CMK (cell line): ENCODE data around the gene SRP68.
A peak's percentile ranks its signal among the peaks of the same experiment; 100 is the strongest.
"Not testable (repeated sequence)": the region's sequence is repeated elsewhere in the genome, so short reads cannot be mapped to it uniquely, and the experiment has no call there.

Experiments used
- DNase-seq: peaks from one replicate; pipeline ENCODE4 v3.0.0-alpha.2; 2010; ENCODE audit warnings: low read depth

SRP68 gene

DNA sequence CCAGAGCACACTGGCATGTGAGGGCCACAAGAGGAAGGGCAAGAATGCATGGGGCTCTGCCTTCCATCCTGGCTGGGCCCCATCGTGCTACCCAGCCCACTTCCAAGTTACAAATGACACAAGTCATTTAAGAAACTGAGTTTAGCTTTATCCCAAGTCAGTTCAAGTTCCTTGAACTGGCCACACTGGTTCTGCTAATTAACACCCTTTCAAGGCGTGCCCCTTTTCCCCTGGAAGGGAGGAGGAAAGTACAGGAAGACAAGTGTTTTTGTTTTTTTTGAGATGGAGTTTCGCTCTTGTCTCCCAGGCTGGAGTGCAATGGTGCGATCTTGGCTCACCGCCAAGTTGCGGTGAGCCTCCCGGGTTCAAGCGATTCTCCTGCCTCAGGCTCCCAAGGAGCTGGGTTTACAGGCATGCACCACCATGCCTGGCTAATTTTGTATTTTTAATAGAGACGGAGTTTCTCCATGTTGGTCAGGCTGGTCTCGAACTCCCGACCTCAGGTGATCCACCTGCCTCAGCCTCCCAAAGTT is 27.8 kb downstream of the SRP68 start:
- DNase-seq: not testable (repeated sequence)

DNA sequence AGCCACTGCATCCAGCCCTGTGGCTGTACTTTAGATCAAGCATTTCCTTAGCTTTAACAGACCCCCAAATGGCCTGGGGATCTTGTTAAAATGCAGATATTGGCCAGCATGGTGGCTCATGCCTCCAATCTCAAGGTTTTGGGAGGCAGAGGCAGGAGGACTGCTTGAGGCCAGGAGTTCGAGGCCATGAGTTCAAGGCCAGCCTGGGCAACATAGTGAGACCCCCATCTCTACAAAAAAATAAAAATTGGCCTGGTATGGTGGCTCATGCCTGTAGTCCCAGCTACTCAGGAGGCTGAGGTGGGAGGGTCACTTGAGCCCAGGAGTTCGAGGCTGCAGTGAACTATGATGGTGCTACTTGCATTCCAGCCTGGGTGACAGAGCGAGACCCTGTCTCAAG is 29.4 kb downstream of the SRP68 start:
- not testable (repeated sequence) for DNase-seq

DNA sequence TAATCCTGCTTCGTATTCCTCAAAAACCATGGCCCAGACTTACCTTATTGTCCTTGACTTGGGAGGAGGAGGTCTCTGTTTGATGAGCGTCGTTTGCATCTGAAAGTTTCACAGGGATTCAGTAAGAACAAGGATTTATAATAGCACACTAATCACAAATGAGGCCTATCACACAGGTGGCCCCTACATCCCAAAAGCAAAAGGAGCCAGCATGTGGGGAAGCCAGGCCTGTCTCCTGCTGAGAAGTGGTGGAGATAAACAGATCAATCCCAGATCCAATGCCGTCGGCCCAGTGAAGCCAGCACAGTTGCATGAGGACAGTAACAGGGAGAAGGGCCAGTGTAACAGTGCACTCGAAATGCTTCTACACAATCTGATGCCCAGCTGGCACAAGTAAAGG is 31.9 kb downstream of the SRP68 start:
- DNase-seq: no peak

DNA sequence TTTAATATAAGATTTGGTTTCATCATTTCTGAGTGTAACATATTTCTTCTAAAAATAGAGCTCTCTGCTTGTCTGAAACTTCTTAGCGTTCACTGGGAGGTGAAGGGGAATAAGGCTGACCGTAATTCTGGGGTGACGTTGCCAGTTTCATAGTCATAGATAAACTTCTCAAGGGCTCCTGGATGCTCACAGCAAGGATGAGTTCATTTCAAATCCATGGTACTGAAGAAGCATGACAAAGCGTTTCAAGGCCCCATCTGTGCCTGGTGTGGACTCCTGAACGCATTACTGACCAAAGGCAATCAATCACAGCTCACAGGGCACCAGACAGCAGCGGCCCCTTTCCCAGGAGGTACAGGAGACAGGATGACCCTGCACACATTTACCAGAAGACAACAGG is 33.2 kb downstream of the SRP68 start:
- no peak for DNase-seq

DNA sequence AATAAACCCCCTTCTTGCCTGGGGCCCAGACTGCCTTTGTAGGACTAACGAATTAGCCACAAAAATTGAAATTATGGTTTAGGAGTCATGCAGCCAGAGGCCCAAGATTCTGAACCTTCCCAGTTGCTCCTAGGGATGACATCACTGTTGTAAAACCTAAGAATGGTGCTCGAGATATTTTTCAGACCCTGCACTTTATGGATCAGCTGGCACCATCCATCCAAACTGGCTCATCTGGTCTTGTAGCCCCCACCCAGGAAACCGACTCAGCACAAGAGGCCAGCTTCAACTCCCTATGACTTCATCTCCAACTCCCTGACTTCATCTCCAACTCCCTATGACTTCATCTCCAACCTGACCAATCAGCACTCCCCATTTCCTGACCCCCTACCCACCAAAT is 34.3 kb downstream of the SRP68 start:
- DNase-seq: no peak

DNA sequence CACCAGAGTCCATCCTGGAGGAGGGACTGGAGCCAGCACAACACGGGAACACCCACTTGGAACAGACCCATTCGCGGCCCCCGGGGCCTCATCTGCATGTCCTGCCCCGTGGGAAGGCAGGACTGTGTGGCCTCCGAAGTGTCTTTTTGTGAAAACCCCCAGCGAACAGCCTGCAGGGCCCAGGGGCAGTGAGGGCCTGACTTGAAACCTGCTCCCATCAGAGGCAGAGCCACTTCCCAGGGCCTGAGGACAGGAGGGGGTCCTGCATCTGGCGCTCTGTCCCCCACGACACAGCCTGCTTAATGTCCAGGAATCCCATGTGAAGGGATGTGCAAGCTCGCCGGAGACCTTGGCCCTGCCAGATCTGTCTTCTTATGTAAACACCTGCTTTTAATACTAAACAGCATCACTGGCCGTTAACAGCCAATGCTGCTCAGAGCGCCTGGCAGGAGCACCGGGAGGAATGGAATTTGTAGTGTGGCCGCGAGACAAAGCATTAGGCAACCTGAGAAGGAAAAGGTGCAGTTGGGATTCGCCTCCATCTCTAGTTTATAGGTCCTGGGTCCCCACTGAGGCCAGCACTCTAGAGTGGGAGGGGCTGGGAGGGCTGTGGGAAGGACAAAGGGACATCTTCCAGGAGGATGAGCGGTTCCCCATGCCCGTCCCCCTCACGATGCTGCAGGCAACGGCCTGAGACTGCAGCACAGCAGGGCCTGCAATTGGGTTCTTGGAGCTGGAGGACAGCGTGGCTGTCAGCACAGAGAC is 35.6 kb downstream of the SRP68 start:
- DNase-seq: no peak

DNA sequence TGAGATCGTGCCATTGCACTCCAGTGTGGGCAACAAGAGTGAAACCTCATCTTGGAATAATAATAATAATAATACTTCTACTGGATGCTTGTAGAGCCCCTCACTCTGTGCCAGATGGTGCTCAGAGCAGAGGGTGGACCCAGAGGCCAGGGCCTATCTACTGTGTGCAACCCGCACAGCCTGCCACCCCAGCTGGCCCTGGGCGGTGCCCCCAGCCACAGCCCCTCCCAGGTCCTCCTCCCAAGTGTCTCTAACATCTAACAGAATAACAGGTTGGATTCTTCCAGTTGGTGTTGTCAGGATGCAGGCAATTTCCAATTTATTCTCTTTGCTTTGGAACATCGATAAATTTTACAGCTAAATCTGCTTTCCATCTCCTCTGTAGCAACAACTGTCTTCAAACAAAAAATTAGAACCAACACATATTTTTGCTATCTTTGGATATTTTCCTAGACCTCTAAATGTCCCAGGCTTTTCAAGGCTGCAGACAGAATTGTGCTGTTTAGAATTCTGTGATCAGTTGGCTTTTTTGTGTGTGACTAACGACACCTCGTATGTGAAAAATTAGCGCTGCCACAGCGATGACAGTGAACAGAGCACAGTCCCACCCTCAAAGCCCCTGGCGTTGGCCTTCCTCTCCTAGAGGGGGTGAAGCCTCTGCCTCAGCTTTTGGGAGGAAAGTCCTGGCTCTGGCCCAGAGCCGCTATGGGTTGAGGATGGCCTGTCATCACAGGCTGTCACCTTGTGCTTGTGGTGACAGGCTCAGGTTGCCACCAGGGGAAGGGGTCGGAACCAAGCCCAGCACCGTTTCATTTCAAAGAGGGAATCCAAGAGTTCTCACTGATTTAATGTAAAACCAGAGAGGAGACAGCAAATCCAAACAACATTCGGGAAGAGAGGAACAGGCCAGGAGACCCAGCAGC is 37.6 kb downstream of the SRP68 start:
- no peak for DNase-seq

DNA sequence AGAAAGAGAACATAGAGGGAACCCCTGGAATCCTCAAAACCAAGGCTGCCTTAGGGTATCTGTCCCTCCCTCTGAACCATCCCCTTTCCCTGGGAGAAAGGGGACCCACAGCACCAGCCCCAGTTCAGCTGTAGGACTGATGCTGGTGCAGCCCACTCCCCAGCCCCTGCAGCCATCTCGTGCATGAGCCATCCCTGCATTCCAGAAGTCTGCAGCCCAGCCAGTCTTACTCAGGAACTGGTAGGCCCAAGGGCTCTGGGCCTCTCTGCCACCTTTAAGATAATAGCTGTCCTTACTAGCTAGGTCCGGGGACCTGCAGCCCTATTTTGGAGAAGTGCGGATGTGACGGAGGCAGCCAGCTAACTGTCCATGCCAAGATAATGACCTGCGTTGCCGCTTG is 39.2 kb downstream of the SRP68 start:
- DNase-seq: no peak

DNA sequence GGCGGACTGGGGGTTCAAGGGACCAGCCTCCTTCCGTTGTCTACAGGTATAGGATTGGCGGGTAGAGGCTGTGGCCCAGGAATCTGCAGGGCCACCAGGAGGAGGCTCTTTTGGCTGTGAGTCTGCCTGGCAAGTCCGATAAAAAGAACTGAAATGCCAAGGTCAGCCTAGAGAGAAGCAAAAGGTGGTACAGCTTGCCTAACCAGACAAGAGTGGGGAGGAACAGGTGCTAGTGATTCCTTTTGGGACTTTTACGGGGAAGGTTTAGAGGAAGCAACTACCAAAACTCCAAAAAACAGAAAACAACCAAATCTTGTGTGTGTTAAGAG is 39.6 kb downstream of the SRP68 start:
- DNase-seq: no peak

DNA sequence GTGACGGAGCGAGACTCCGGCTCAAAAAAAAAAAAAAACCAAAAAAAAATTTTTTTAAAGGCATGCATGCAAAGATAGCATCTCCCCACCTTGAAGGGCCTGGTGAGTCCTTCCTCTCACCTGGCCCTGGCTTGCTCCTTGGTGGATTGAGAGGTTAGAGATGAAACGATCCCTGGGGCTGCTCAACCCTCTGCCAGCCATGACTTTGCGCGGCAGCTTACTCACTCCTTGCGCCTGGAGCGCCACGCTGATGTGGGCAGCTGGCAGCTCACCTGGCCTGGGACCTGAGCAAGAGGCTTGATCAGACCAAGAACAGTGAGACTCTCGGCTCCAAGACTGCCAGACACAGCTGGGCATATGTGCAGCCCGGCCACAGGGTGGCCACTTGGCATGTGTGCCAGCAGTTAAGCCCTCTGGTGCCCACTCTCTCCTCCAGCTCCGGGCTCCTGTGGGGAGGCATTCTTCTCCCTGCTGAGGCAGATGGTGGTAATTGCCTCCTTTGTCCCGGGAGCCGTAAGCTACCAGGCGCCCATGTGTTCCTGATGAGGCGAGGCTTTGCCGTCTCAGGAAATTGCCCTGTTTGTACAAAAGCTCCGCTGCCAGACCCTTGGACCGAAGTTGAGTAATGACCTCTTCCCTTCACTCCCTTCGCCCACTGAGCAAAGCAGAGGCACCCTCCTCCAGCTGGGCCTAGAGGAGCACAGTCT is 40.1 kb downstream of the SRP68 start:
- no peak for DNase-seq

DNA sequence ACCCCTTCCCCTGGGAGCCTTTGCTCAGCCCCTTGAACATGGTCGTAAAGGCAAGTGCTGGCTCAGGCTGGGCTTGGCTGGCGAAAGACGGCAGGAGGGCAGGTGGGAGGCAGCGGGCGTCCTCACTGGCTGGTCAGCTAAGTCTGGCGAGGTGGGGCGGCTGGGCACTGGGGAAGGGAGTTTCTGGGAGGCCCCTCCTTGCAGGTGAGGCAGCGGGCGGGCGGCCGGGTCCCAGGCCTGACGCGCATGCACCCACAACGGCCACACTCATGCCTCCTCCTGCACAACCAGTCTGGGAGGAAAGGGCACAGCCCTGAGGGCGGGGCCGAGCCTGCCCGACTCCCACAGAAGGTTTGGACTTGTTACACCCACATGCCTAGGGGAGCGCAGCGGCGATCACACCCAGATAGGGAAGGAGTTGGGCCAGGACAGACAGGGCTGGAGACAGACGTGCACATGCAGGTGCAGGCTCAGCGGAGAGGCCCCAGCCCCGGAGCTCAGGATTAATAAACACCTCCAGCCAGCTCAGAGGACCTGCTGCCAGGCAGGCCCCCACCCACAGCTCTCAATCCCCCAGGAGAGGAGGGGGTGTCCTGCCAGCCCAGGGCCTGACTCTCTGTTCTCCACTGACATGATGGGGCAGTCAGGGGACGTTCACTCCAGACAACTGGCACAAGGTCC is 45.0 kb downstream of the SRP68 start, which contains the start of gene EVPL:
Gene EVPL (minus strand): TSS at position 148 of the 681 bp plus-strand sequence. CDS start 108 bp downstream, at position 40.
- DNase-seq: peak; percentile 41

DNA sequence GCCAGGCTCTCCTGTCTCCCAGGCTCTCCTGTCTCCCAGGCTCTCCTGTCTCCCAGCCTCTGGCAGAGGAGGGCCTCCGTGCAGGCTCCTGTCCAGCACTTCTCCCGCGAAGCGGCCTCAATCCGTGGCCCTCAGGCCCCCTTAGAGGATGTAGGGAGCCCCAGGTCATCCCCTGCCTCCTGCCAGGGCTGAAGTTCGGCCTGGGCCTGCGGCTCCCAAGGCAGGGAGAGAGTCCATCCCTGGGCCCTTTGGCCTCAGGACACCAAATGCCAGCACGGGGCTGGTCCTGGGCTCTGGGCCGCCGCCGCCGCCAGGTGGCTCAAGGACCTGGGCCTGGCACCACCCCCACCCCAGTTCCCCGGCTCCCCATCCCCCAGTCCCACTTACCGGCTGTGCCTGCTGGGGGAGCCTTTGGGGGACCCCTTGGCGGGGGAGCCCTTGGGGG is 45.6 kb downstream of the SRP68 start:
- DNase-seq: no peak

DNA sequence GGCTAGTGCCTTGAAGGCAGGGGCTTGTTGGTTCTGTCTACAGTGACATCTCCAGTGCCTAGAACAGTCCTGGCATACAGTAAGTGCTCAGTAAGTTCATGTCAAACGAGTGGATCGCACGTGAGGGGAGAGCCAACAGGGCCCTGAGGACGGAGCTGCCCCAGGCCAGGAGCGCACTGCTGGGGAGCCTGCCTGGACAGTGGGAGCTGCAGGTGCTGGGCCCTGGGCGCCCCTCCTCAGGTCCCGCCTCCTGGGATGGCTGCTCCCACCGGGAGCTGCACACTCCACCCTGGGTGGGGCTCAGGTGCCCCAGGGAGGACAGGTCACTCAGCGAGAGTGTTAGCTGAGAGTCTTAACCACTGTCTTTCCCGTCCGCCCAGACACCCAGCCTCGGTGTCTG is 47.0 kb downstream of the SRP68 start:
- no peak for DNase-seq

DNA sequence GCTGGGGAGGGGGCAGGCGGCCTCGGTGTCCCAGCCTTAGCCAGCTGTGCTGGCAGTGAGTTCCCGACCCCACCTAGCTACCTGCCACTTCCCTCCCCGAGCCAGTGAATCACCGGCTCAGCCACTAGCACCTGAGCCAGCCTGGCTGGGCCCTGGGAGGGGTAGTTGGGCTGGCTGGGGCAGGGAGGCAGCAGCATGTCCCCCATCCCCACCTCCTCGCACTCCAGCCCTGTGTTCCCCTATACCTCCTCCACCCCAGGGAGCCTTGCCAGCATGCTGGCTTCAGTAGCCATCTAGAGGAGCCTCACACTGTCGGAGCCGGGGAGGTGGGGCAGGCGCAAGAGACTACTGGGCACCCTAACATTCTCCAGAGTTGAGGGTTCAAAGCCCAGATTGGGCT is 48.0 kb downstream of the SRP68 start:
- no peak for DNase-seq

DNA sequence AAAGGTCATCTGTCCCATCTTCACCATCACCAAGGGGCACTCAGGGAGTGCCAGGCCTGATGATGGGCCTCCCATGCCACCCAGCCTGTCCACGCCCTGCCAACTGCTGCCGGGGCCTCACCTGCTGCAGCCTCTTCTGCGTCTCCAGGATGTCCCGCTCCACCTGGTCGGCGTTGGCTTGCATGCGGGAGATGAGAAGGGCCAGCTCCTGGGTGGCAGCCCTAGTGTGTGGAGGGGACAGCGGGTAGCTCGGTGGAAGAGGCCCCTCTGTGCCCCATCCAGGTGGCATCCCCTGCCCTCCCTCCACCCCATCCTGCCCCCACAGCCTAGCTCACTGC is 48.4 kb downstream of the SRP68 start:
- no peak for DNase-seq

DNA sequence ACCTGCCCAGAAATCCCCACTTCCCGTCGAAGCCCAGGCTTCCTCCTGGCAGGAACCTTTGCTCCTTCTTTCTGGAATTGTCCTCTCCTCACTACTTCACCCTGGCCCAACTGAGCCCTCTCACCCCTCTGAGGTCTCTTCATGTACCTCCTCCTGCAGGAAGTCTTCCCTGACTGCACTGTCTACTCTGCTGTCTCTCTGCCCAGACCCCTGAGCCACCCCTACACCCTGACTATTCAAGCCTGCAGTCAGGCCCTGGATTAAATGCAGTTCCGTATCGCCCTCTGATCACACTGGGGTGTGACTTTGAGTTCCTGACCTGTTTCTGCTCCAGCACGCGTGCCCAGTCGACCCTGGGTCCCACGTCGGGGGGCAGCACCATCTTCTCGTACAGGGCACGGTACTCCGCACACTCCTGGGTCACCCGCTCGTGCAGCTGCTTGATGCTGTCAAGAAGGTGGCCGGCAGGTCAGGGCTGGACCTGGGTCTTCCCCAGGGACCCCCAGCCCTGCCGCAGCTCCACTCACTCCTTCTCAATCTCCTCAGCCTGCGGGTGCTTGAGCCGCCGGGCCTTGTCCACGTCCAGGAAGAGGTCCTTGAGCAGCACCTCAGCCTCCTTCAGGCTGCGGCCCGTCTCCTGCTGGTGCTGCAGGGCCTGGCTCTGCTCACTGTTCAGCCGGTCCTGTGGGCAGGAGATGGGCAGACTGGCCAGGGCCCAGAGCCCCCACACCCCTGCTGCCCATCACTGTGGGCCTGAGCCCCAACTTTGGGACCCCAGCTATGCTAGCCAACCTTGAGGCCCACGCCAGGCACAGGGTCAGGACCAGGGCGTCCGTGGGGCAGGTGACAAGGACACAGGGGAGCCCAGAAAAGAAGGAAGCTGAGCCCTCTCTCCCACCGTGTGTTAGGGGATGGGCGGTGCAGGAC is 49.1 kb downstream of the SRP68 start:
- DNase-seq: no peak

DNA sequence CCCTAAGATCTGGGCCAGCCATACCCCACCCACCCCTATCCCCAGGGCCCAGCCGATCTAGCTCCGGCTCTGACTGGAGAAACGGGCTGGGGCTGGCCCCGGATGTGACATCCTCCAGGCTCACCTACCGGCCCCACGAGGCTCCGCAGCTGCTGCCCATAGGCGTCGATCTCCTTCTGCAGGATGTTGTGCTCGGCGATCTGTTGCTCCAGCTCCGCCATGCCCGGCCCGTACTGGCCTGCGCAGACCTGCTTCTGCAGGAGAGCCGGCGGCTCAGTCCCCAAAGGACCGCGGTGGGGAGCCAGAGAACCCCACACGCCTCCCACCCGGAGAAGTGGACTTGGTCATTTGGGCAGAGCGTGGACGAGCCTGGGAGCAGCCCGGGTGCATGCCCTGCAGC is 50.0 kb downstream of the SRP68 start:
- DNase-seq: no peak

DNA sequence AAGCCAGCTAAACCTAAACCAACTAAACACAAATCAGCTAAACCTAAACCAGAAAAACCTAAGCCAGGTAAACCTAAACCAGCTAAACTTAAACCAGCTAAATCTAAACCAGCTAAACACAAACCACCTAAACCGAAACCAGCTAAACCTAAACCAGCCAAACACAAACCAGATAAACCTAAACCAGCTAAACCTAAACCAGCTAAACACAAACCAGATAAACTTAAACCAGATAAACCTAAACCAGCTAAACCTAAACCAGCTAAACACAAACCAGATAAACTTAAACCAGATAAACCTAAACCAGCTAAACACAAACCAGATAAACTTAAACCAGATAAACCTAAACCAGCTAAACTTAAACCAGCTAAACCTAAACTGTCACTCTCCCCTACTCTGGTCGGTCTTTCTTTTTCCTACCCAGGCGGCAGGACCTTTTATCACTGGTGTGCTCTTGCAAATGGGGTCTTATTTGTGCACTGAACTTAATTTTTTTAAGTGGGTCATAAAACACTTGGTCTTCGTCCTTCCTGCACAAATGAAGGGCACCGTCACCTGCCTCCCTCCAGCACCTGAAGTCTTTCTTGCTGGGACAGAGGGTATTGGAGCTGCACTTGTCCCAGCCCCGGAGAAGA is 52.4 kb downstream of the SRP68 start:
- no peak for DNase-seq

DNA sequence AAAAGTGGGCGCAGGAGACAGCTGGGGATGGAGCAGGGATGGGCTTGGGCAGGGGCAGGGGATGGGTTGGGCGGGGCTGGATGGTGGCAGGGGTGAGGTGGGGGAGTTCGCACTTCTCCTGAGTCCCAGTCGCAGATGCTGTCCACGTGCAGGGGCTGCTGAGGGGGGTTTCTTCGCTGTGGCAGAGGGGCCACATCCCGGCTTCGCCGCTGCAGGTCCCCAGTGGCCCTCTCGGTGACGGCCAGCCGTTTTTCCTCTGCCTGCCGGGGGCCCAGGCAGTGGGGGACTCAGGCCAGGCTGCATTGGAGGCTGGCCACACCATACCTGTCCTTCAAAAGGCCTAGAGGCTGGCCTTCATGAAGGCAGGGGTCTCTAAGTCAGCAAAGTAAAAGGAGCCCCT is 53.5 kb downstream of the SRP68 start:
- no peak for DNase-seq

DNA sequence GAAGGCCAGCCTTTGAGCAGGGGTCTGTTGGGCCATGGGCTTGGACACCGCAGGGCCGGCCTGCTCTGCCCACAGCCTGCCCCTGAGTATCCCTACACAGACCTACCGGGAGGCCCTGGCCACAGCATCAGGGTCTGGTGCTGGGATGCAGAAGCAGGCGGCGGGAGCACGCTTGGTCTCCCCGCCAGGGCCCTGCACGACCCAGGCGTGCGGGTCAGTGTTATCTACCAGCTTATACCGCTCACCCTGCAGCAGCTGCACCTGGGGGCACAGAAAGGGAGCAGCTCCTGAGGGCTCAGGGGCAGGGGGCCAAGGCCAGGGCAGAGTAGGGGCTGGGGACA is 54.0 kb downstream of the SRP68 start:
- no peak for DNase-seq
